NCI-H2227 (cell line): ENCODE measurements around the gene ACTN1.
"Not testable (repeated sequence)": the region's sequence is repeated elsewhere in the genome, so short reads cannot be mapped to it uniquely, and the experiment has no call there.

ENCODE experiments used
- DNase-seq: peaks from one replicate; lab custom pipeline; 2025; ENCODE audit not compliant: unreplicated experiment; lab: John Stamatoyannopoulos, UW

Gene ACTN1

GRCh38 chr14:68986926-68987652, 8.0 kb upstream of the ACTN1 start:
- no peak for DNase-seq

DNA sequence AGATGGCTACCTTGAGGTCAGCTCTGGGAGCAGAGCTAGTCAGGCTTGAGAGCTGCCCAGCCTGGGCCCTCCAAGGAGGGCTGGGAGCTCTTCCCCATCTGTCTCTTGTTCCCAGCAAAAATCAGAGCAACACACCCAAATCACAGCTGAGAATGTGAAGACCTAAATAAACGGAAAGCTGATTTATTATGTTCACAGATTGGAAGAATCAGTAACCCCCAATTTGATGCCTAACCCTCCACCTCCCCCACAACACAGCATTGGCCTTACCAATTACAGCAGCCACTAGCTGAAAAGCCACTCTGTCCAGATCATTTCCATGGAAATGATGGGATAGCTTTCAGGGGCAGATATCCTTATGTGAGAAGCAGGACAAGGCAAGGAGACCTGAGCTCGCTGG, 7.1 kb upstream of the ACTN1 start:
- DNase-seq = peak; percentile 15

GRCh38 chr14:68984686-68985085, 5.6 kb upstream of the ACTN1 start:
- no peak for DNase-seq

GRCh38 chr14:68983191-68983590, 4.1 kb upstream of the ACTN1 start:
- no peak for DNase-seq

GRCh38 chr14:68982581-68982980, 3.5 kb upstream of the ACTN1 start:
- DNase-seq = no peak

DNA sequence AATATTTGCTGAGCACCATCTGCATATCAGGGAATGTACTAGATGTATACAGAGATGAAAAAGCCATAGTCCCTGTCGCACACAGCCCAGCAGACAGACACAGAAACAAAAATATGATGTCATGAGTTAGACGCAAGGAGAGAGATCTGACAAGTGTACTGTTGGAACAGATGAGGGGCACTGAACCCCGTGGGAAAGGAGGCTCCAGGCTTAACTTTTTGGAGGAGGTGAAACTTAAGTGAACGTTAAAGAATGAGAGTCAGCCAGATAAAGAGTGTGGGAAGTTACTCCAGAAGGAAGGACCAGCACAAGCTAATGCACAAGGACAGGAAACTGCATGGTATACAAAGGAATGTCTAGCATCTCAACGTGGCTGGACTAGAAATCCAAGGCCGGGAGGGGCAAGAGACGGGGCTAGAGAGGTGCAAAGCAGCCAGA, 2.5 kb upstream of the ACTN1 start:
- no peak for DNase-seq

GRCh38 chr14:68981139-68981538, 2.0 kb upstream of the ACTN1 start:
- no peak for DNase-seq

DNA sequence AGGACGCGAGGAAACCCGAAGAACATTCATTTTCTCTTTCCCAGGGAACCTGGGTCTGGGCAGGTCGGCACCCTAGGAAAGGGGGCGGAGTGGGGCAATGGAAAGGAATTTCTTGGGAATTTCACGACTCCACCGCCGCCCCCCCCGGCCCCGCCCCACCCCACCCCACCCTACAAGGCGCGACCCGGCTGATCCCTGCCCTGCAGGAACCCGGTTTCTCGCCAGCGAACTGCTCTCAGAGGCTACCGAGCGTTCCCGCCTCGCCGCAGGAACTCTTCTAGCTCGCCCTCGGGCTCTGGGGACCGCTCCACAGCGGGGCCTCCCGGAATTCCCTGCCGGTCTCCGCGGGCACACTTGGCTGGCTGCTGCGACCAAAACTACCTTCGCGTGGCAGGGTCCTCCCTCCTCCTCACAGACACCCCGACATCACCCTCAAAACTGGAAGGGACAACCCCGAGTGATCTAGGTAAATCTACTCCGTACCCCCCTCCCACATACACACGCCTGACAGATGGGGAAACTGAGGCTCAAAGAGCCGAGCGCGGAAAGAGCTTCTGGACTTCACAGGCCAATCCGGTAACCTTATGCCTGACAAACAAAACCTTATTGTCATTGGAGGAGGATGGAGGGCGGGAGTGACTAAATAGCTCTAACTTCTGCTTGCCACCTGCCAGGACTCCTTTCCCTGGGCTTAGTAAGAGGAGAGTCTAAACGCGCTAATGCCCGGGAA, 785 bp upstream of the ACTN1 start:
- peak; percentile 31 for DNase-seq

GRCh38 chr14:68978172-68978911, 760 bp downstream of the ACTN1 start:
- peak; percentile 61 for DNase-seq

- DNase-seq = peak; percentile 33
These were observed 1.4 kb downstream of the ACTN1 start for GRCh38 chr14:68977718-68978171.

DNA sequence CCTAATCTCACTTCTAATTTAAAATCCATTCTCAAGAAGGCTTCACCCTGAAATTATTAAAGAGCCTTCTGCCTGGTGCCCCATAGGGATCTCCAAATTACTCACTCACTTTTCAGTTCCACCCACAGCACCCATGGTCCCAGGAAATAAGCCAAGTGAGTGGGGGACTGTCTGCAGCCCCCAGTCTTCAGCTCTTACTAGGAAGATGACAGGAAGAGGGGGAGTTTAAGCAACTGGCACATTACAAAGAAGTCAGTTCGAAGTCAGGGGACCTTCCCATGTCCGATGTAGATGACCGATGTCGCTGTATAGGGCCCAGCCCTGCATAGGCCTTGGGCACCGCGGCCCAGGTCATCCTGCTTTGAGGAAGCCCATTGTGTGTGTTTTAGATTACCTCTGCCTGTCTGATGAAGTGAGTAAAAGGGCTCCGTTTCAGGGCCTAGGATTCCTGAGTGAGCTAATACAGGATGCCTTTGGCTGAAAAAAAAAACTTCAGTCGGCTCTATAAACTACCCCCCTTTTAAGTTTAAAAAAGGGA, 1.9 kb downstream of the ACTN1 start:
- no peak for DNase-seq

- DNase-seq = no peak
These were observed 2.7 kb downstream of the ACTN1 start for GRCh38 chr14:68976160-68977067.

DNA sequence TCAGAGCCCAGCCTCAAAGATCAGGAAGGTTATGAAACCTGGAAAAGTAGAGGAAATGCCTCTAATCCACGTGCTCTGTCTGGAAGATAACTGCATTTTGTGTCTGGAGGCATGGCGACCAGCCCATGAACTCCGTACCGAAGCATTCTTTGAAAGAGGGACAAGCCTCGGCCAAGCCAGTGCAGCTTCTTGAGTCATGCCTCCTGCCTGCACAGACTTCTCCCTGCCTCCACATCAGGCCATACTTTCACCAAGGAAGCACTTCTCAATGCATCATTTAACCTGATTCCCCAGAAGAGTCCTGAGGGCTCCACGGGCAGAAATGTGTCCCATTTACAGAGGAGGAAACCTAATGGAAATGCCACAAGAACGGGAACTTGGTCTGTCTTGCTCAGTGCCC, 3.4 kb downstream of the ACTN1 start:
- no peak for DNase-seq

DNA sequence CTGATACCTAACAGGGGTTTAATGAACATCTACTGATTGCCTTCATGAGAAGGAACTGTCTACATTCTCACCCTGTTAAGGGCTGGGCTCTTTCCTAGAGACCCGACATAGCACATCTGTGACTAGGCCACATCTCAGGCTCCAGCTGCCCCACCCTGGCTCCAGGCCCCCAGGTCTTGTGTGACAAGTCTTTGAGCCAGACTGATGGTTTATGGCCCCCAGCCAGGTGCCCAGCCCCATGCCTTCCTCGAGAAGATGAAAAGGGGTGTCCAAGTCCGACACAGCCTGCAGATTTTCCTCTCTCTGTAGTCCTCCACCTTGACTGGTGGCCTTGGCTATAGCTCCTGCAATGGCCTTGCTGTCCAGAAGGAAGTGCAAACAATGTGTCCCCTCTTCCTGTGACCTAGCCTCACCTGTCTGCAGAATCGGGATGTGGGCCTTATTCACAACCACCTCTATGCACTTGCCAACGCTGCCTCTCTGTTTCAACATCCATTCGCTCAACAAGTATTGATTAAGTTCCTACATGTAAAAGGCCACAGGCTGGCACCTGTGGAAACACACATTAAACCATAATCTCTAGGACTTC, 4.2 kb downstream of the ACTN1 start:
- no peak for DNase-seq

DNA sequence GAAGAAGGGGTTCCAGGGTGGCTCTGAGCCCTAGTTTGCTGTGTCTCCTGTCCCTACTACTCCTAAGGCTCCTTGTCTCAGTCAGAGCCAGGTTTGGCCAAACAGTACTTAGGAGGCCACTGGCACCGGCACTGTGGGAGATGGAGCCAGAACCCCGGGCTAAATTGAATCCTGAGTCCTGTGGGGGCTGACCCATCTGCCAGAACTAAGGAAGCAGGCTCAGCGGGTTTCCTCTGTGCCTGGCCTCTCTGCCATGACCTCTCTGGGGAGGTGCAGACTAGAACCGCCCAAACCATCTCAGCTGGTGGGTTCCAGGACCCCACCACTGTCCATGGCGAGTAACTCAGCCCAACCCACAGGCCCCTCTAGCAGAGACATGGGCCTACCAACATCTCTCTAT, 5.5 kb downstream of the ACTN1 start:
- DNase-seq = no peak

DNA sequence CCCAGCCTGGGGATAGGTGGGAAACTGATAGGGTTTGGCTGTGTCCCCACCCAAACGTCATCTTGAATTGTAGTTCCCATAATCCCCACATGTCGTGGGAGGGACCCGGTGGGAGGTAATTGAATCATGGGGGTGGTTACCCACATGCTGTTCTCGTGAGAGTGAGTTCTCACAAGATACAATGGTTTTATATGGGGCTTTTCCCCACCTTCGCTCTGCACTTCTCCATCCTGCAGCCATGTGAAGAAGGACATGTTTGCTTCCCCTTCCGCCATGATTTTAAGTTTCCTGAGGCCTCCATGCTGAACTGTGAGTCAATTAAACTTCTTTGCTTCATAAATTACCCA, 5.9 kb downstream of the ACTN1 start:
- not testable (repeated sequence) for DNase-seq

GRCh38 chr14:68972507-68973218, 6.4 kb downstream of the ACTN1 start:
- DNase-seq = no peak

GRCh38 chr14:68971411-68972035, 7.6 kb downstream of the ACTN1 start:
- DNase-seq = no peak

- DNase-seq = no peak
These were observed 8.4 kb downstream of the ACTN1 start for GRCh38 chr14:68970736-68971135.
